GM15510 (cell line): Measurements from ENCODE around the gene NSUN2.

Experiments
- POLR2A ChIP-seq: IDR thresholded peaks from 3 replicates; pipeline ENCODE4 v1.6.1; 2011; ENCODE audit warnings: borderline replicate concordance; ENCODE audit not compliant: insufficient read length; ENCODE audit errors: extremely low read depth

The NSUN2 gene

DNA sequence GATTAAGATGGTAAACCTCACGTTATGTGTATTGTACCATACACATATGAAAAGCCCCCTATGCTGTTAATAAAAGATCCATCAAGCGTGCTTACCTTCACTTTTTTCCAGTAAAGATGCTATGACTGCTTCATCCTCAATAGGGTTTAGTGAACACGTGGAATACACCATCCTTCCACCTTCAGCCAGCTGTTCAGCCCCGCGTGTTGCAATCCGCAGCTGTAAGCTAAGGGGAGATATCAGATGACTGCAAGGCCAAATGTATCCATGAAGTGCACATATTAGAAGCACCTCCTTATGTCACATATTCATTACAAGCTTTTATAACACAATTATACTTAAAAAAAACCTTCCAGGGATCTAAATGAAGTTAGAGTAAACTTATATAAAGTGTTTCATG lies 16.2 kb downstream of the NSUN2 start:
- no peak for TF ChIP-seq POLR2A

DNA sequence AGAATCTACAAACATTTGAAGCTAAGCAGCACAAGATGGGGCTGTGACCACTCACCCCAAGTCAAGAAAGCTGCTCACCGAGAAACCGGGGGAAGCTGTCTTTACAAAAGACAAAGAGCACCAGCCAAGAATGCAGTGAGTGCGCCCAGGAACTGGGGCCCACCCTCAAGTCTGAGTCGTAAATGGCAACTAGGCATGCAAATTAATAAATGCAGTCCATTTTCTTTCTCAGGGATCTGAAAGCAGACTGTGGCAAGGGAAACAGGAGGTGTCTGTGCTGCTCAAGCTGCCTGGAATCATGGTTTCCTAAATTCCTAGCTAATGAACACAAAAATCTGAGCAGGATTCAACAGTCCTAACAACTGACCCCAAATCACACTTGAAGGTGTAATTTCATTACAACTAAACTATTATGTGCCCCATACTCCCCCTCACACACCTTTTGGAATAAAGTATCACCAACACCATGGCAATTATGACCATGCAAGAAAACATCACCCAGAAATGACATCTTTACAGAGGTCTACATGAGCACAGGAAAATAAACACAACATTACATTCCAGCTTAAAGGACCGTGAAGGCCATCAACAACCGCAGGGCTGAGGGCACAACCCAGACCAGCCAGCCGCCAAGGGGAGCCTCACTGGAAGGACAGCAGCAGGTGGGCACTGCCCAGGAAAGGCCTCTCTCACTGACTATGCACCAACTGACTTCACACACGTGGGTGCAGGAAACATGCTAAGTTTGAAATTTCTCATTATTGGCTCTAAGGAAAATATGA lies 17.6 kb downstream of the NSUN2 start:
- TF ChIP-seq POLR2A = no peak

DNA sequence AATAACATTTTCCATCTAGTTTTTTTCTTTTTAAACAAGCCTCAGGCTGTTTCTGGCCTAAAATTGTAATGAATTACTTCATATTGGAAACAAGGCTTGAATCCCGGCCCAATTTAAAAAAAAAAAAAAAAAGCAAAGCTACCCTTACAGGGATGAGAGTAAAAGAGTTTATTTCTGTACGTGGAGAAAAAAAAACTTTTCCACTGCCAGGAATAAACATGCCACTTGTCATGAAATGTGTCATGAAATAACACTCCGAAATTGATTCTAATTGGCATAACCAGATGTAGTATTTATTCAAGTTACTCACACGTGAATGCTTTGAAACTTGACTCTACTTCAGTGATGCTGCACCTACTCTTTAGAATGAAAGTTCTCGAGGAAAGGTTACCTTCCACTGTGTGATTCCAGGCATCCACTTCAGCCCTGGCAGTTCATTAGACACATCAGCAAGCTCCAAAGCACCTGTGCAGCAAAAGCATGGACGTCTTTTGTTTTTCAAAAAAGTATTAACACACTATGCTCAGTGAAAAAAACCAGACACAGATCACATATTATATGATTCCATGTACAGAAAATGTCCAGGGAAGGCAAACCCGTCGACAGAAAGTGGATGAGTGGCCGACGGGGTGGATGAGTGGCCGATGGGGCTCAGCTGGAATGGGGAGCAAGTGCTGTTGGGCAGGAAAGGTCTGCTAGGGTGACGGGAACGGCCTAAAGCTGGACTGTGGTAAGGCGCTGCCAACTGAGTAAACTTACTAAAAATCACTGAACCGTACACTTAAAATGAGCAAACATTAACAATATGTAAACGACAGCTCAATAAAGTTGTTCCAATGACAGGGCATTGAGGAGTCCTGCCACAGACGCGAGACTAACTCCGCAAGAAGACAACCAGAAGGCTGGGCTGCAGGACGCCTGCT lies 21.2 kb downstream of the NSUN2 start:
- no peak for TF ChIP-seq POLR2A

DNA sequence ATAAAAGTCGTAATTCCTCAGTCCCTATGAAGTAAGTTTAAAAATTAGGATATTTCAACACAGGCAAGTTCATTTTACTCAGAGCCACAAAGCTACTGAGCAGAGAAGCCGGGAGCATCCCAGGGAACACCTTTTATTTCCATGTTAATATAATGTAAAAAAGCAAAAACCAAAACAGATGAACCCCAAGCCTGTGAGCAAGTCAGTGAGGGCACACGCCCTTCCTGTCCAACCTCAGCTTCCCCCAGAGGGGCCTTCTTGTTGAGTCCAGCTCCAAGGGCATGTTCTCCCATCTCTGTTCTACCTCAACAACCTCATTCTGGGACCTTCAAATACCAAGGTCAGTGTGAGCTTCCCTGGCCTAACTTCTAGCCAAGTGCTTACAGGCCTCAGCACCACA lies 24.8 kb downstream of the NSUN2 start:
- no peak for TF ChIP-seq POLR2A

DNA sequence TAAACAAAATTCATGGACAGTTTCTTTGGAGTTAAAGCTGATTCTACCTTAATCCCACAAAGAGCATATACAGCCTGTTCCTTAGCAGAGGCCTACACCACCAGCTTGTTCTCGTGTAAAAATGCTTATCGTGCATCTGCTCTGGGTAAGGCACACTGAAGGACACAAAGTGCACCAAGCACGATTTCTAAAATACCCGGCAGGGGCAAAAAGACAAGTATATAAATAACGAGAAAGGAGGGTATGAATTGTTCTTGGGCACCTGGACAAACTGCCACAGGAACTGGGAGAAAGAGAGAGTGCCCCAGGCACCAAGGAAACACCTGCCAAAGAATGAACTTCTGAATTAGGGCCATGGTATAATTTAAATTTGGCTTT lies 25.3 kb downstream of the NSUN2 start:
- TF ChIP-seq POLR2A = no peak

DNA sequence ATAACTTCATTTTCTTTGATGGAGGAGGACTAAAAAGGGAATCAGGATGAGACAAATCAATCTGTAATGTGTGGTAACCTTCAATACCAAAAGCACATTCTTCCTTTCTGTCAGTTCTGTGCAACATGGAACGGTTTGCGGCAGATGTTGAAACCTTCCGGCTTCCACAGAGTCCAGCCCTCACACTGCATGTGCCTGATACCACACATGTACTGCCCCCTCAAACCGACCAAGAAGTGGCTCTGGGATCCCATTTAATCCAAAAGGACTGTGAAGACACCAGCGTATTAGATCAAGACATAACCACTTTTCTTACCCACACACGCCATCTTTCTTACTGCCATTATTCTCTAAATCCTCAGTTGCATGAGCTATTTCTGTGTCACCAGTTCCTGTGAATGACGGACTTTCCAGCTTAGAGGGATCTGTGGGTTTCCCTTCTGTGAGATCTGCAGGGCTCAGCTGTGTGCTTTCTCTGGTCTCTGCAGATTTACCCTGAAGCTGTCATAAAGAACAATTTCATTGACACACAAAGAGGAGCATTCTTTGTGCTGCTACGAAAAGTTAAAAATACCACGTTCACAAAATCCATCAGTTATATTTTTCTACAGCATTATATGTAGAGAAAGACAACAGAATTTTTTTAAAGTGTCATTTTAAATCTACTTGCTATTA lies 25.8 kb downstream of the NSUN2 start:
- no peak for TF ChIP-seq POLR2A

DNA sequence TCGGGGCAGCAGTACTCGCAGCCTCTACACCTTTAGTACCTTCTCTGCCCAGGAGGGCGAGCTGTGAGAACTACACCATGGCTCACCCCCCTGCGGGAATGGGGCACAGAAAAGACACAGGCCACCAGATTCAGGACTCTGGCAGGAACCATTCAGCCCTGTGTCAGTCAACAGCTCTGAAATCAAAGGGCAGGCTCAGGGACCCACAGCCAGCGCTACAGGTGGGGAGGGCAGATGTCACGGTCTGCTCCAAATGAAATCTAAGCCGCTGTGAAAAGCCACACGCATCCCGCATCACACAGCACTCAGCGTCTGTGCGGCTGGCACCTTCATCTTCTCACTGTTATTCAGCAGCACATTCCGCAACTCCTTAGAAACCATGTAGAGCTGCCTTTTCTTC lies 27.9 kb downstream of the NSUN2 start:
- TF ChIP-seq POLR2A = no peak

DNA sequence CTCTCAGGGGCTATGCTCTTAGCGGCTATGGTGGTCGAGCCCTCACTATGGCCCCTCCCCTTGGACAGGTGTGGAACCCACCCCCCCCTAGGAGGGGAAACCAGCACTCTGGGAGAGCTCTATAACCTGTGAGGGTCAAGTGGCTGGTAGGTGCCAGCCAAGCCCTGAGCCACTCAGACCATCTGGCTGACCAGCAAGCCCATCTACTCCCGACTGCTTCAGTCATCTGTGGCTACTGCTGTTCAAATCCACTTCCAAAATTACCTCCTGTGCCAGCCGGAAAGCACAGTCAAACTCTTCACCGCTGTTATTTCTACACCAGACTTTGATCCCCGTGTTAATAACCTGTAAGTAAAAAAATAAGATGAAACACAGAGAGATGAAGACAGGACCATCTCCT lies 28.5 kb downstream of the NSUN2 start:
- TF ChIP-seq POLR2A = no peak

DNA sequence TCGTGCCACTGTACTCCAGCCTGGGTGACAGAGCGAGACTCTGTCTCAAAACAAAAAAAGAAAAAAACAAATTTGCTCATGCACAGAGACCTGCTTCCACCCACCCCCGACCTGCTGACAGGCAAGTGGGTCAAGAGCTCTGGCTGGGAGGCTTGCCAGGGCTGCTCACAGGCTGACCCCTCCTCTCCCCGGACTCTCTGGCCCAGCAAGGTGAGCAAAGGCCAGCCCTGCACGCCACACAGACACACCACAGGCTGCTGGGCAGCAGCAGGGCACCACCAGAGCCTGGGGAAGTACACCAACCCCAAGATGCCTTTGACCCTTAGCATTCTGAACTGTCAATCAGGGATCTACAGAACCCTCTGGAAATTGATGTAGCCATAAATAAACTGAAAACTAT lies 29.2 kb downstream of the NSUN2 start:
- no peak for TF ChIP-seq POLR2A

DNA sequence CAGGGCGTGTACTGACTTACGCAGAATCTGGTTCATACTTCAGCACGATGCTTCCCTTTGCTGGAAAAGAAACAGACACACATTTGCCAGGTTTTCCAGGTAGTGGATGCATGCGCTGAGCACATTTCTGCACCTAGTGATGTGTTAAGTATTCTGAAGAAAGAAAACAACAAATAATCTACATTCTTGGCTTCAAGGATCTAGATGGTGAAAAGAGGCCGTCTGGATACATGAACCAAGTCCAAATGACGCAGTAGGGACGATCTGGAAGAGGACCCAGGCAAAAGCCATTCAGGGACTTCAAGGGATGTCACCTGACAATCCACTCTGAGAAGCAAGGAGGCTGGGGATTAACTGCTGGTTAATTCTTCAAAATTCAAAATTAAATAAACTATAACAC lies 30.4 kb downstream of the NSUN2 start:
- TF ChIP-seq POLR2A = no peak

DNA sequence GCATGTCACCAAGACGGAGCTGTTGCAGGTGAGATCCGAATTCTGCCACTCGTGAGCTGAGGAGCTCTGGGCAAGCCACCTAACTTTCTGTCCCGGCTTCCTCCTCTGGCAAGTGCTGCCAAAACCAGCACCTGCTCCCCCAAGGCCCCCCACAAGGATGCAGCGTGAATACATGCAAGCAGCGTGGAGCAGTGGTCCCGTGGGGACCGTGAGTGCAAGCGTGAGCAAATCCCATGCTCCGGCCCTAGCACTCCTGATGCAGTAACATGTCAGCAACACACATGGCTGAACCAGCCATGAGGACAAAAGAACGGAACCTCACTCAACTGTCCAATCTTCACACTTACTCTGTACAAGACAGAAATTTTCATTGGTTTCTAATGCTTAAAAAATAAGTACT lies 31.0 kb downstream of the NSUN2 start:
- TF ChIP-seq POLR2A = no peak

DNA sequence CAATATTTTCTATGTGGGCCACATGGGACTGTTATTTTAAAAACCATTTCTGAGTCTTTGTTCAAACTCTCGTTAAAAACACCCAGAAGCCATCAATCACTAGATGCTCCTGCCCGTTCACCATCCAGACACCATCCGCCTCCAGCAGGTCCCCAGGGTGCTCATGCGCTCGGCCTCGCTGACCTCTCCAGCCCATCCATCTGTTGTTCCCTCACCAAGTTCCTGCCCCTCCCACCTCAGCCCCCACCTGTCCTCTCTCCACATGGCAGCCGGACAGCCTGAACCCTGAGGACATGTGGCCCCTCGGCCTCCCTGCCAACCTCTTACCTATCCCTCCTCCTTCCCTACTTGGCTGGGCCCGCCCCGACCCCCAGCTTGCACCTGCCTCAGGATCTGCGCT lies 31.6 kb downstream of the NSUN2 start:
- TF ChIP-seq POLR2A = no peak

DNA sequence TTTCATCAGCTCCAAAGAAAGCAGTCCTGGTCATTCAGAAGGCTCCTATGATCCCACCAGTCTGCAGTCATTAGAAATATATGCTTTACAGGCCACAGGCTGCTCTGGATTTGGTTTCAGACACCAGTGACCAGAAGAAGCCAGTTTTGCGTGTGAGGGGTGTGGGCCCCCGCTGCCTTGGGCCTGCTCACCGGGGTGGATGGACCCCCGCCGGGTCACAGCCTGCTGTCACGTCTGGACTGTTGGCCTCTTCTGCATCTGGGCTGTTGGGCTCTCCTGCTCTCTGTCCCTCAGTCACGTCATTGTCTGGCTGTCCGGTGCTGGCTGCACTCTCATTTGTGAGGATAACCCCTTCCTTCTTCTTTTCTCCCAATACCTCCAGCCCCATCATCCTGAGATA lies 33.1 kb downstream of the NSUN2 start:
- TF ChIP-seq POLR2A = no peak

DNA sequence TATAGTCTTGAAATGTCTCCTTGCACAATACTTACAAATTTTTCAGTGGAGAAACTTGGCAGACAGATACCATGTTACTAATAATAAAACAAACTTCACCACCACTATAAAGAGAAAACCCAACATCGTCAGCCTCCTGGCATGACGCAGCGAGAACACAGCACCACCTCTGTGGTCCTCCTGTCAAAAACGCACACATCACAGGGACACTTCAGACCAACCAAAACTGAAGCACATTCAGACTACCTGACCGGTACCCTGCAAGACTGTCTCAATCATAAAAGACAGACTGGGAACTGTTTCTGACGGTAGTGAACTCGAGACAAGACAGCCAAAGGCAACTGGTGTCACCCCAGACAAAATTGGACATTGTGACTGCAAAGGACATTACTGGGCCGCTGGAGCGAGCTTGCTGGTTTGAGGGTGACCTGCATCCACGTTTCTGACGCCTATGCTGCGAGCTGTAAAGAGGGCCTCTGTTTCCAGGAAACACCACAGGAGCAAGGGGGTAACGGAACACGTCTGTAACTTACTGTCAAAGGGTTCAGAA lies 34.4 kb downstream of the NSUN2 start:
- no peak for TF ChIP-seq POLR2A

DNA sequence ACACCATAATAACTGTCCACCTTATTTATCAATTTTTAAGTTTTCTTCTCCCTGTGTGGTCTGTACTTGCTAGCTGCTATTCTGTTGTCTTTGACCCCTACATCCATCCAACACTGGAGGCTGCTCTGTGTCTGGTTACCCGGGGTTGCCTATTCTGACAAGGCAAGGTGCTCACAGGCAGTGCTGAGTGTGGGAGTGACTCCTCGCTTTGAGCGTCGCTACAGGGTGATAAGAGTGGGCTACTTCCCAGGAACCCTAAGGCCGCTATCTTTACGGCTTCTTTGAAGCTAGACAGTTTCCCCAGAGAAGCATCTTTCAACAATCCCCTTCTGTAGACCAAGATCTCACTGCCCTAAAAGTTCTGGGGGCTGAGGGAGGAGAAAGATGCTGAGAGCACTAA lies 35.3 kb downstream of the NSUN2 start:
- no peak for TF ChIP-seq POLR2A
